Sigmoid colon (tissue), 7 donors: Measurements from ENCODE around the gene ADARB1. TPM values are rescaled to one million over a fixed set of nuclear protein-coding genes. Genes with fewer than 3 reads are reported as not detected.
A peak's percentile ranks its signal among the peaks of the same experiment; 100 is the strongest.

Source experiments
- DNase-seq: peaks from one replicate; pipeline ENCODE4 v3.0.0-alpha.2; 2019
- H3K27ac ChIP-seq, 4 donors: fragments of 200-600 bp; sonication (generic); one replicate each; pipeline ENCODE4 v1.5.1; 2016 to 2019; ENCODE audit warnings: mild to moderate bottlenecking in 1 of 4
- H3K27me3 ChIP-seq, 3 donors: fragments of 200-600 bp; sonication (generic); one replicate each; pipeline ENCODE4 v1.5.1; 2019; ENCODE audit warnings: mild to moderate bottlenecking in 1 of 3
- H3K36me3 ChIP-seq, 4 donors: fragments of 200-600 bp; sonication (generic); one replicate each; pipeline ENCODE4 v1.5.1; 2016 to 2019
- H3K4me1 ChIP-seq, 4 donors: fragments of 200-600 bp; sonication (generic); one replicate each; pipeline ENCODE4 v1.5.1; 2017 to 2019
- H3K4me3 ChIP-seq, 4 donors: fragments of 200-600 bp; sonication (generic); one replicate each; pipeline ENCODE4 v1.5.1; 2017 to 2019; ENCODE audit warnings: mild to moderate bottlenecking in 2 of 4, moderate library complexity in 1 of 4
- H3K9me3 ChIP-seq, 4 donors: fragments of 200-600 bp in 3 of 4; sonication (generic) in 3 of 4; one replicate each; pipeline versions ENCODE4 v1.5.1 to v1.6.1; 2013 to 2019
- EP300 ChIP-seq, 4 donors: sonication (generic); formaldehyde crosslinking; IDR thresholded peaks; one replicate each; pipeline ENCODE4 v1.6.1; 2017; ENCODE audit warnings: antibody characterized with exemption in 4 of 4
- POLR2A ChIP-seq, 2 donors: fragments of 450-650 bp; IDR thresholded peaks; one replicate each; pipeline ENCODE4 v1.6.1; 2016; ENCODE audit warnings: antibody characterized with exemption in 2 of 2, mild to moderate bottlenecking in 2 of 2, moderate library complexity in 2 of 2
- POLR2AphosphoS5 ChIP-seq, 4 donors: sonication (generic); formaldehyde crosslinking; IDR thresholded peaks; one replicate each; pipeline ENCODE4 v1.6.1; 2017; ENCODE audit warnings: antibody characterized with exemption in 4 of 4
- WGBS, 2 donors: extraction: QIAGEN DNeasy Blood & Tissue Kit; methylation state at CpG; one replicate each; pipeline ENCODE4 v1.1.7; 2013; 5-methylcytosine and 5-hydroxymethylcytosine counted together
- intact Hi-C: fragments of 100-400 bp; cut with DNase I; formaldehyde crosslinking; loops from one replicate; pipeline ENCODE4 v1.15.1; 2023
- polyA plus RNA-seq, 3 donors: library from polyadenylated mRNA; stranded (reverse); fragments of 200-250 nt; gene quantifications; one replicate each; pipeline ENCODE4 v1.2.3, GENCODE V29; 2013
- total RNA-seq, 4 donors: library from RNA; depleted of rRNA; stranded (reverse); fragments of >200 nt; gene quantifications; one replicate each; pipeline ENCODE4 v1.1.0, GENCODE V29; 2016
- TF ChIP-seq, protein P1 (sequence below), 4 experiments: fragments of 450-650 bp in 3 of 4; fragments of 200-600 bp in 1 of 4; IDR thresholded peaks; one replicate each; pipeline ENCODE4 v1.5.1; 2016 to 2019; ENCODE audit warnings: antibody characterized with exemption in 4 of 4, mild to moderate bottlenecking in 3 of 4, moderate library complexity in 2 of 4
- donor health status: healthy with polysubstance abuse.
- donor health status: Bipolar disorder and iron deficiency.
- donor health status: healthy.

The ADARB1 gene
- total and polyA plus RNA-seq, 7 donors = 0.92 to 102 (median 41.3) TPM

DNA sequence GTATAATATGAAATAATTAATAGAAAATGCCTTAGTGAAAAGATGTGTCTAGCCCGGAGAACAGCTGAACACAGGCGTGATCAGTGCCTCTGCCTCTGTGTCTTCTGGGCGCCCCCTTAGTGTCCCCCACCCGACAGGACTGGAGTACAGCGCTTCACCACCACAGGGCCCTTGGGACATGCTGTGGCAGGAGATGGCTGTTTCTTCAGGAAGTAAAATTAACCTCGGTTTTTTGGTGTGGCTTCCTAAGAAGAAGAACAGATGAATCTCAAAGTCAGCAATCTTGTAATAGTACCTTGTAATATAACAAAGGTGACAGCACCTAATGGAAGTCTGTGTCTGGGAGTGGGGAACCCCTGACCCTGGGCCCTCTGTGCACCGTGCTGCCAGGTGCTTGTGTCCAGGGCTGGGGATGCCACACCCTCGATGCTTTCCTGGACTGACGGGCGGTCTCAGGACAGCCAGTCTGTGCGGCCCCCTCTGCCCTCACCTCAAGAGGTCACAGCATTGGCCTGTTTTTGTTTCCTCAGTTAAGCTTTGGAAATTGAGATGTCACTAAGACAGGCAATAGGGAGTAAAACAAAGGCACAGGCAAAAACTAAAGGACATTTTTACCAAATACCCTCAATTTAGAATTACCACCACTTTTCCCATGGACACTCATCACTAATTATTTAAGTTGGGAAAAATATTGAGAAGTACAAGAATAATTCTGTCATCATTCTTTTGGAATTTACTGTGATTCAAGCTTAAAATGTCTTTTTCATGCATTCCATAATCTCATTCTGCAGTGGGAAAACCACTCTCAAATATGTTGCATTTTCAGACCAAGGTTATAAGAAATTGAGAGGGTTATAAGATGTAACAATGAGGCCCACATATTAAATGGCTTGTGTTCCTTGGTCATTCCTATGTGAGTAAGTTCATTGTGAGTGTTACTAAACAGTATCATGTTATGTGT lies 79.3 kb downstream of the ADARB1 start:
- Histone ChIP-seq H3K36me3 (peaks cover 0 to 11% (median 0%) of the 10 kb centered on the region in 4 donors), H3K9me3 (no peaks in the 10 kb centered on the region), H3K4me3 (no peak overlapping the region), H3K27me3 (no peaks in the 10 kb centered on the region), H3K27ac (peak overlapping the region in 2 of 4 donors; percentile 41 to 61), H3K4me1 (peaks cover 0 to 44% (median 29%) of the 10 kb centered on the region in 4 donors)
- peak; percentile 58 for DNase-seq
- 65 to 76% methylated on average over 11 of the region's 11 CpGs for WGBS, 2 donors
- intact Hi-C loops = no loop called here
- TF ChIP-seq EP300 (IDR thresholded peaks at IDR 0.05) (no peak), POLR2AphosphoS5 (IDR thresholded peaks at IDR 0.05) (no peak), POLR2A (IDR thresholded peaks at IDR 0.05) (no peak)
- TF ChIP-seq, protein P1, sequence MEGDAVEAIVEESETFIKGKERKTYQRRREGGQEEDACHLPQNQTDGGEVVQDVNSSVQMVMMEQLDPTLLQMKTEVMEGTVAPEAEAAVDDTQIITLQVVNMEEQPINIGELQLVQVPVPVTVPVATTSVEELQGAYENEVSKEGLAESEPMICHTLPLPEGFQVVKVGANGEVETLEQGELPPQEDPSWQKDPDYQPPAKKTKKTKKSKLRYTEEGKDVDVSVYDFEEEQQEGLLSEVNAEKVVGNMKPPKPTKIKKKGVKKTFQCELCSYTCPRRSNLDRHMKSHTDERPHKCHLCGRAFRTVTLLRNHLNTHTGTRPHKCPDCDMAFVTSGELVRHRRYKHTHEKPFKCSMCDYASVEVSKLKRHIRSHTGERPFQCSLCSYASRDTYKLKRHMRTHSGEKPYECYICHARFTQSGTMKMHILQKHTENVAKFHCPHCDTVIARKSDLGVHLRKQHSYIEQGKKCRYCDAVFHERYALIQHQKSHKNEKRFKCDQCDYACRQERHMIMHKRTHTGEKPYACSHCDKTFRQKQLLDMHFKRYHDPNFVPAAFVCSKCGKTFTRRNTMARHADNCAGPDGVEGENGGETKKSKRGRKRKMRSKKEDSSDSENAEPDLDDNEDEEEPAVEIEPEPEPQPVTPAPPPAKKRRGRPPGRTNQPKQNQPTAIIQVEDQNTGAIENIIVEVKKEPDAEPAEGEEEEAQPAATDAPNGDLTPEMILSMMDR (IDR thresholded peaks at IDR 0.05) = no peak

GRCh38 chr21:45154511-45155508 lies 80.4 kb downstream of the ADARB1 start:
- peak; percentile 81 for DNase-seq
- H3K4me1 ChIP-seq = peaks cover 0 to 44% (median 29%) of the 10 kb centered on the region in 4 donors
- H3K9me3 ChIP-seq = no peaks in the 10 kb centered on the region
- intact Hi-C loops = no loop called here
- no peak overlapping the region for H3K4me3 ChIP-seq
- WGBS, 2 donors = 83 to 87% methylated on average over 9 of the region's 9 CpGs
- no peaks in the 10 kb centered on the region for H3K27me3 ChIP-seq
- TF ChIP-seq POLR2A (IDR thresholded peaks at IDR 0.05) (no peak), EP300 (IDR thresholded peaks at IDR 0.05) (no peak), POLR2AphosphoS5 (IDR thresholded peaks at IDR 0.05) (peak in 1 of 4 donors; percentile 51)
- TF ChIP-seq, protein P1 (IDR thresholded peaks at IDR 0.05) = no peak
- H3K36me3 ChIP-seq = peaks cover 0 to 12% (median 0%) of the 10 kb centered on the region in 4 donors
- H3K27ac ChIP-seq = peak overlapping the region in 3 of 4 donors; percentile 47 to 61 (median 55)

DNA sequence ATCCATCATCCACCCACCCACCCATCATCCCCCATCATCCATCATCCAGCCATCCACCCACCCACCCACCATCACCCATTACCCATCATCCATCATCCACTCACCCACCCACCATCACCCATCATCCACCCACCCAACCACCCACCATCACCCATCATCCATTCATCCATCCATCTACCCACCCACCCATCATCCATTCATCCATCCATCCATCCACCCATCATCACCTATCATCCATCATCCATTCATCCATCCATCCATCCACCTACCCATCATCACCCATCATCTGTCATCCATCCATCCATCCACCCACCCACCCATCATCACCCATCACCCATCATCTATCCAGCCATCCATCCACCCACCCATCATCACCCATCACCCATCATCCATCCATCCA lies 81.5 kb downstream of the ADARB1 start:
- no peak overlapping the region for H3K27ac ChIP-seq
- peaks cover 0 to 53% (median 34%) of the 10 kb centered on the region in 4 donors for H3K4me1 ChIP-seq
- intact Hi-C loops = no loop called here
- no peaks in the 10 kb centered on the region for H3K27me3 ChIP-seq
- DNase-seq = peak; percentile 55
- no peaks in the 10 kb centered on the region for H3K9me3 ChIP-seq
- TF ChIP-seq, protein P1 (IDR thresholded peaks at IDR 0.05) = no peak
- no peak for TF ChIP-seq POLR2AphosphoS5 (IDR thresholded peaks at IDR 0.05)
- no peak for TF ChIP-seq POLR2A (IDR thresholded peaks at IDR 0.05)
- no peak for TF ChIP-seq EP300 (IDR thresholded peaks at IDR 0.05)
- H3K36me3 ChIP-seq = peaks cover 0 to 12% (median 0%) of the 10 kb centered on the region in 4 donors
- H3K4me3 ChIP-seq = no peak overlapping the region

- Histone ChIP-seq H3K4me3 (no peak overlapping the region), H3K4me1 (peaks cover 0 to 53% (median 38%) of the 10 kb centered on the region in 4 donors), H3K9me3 (no peaks in the 10 kb centered on the region), H3K27me3 (no peaks in the 10 kb centered on the region), H3K36me3 (peaks cover 0 to 12% (median 0%) of the 10 kb centered on the region in 4 donors), H3K27ac (no peak overlapping the region)
- intact Hi-C loops = no loop called here
- TF ChIP-seq EP300 (IDR thresholded peaks at IDR 0.05) (no peak), POLR2AphosphoS5 (IDR thresholded peaks at IDR 0.05) (no peak), POLR2A (IDR thresholded peaks at IDR 0.05) (no peak)
- TF ChIP-seq, protein P1 (IDR thresholded peaks at IDR 0.05) = no peak
- 98% methylated on average over 3 of the region's 3 CpGs for WGBS, 2 donors
- peak; percentile 53 for DNase-seq
These were observed 82.1 kb downstream of the ADARB1 start for GRCh38 chr21:45156459-45156858.
